ENCODE measurements around the gene GALNT2. TPM values are rescaled to one million over a fixed set of nuclear protein-coding genes. Genes with fewer than 3 reads are reported as not detected.

The GALNT2 gene
- total and polyA plus RNA-seq, 10 of the 15 experiments (the other 5 are each of a cell fraction or from before 2014, with no cell fraction given), result 0.52 to 27.7 (median 16.3) TPM

GRCh38 chr1:230265200-230266115 lies 198.4 kb downstream of the GALNT2 start:
- ChIA-PET CTCF (interaction anchor here (1.3 kb wide), 1 partner anchor 16 kb away, joined by 3 read pairs; no protein-coding TSS in a partner anchor), SMC1A (ENCODE audit: uncharacterized antibody, unreplicated experiment) (interaction anchor here (1.0 kb wide), 1 partner anchor 228 kb away, joined by 3 read pairs; no protein-coding TSS in a partner anchor), POLR2A (no interaction called here), RAD21 (ENCODE audit: unreplicated experiment) (no interaction called here)
- intact Hi-C loops (cut with micrococcal nuclease; ENCODE audit: unreplicated experiment) (no loop called here), in situ Hi-C loops (cut with MboI) (no loop called here)
- Histone ChIP-seq H2AFZ (ENCODE audit: control insufficient read depth, low read depth, low read length) (no peak overlapping the region), H3K36me3 (ENCODE audit: control insufficient read depth in 2 of 2, insufficient read depth in 2 of 2, low read length in 1 of 2) (peaks cover 0 to 19% of the 10 kb centered on the region in 2 experiments; a peak in 3 of 4 replicates), H4K20me1 (ENCODE audit: control insufficient read depth, insufficient read depth) (no peaks in the 10 kb centered on the region), H3K9me3 (replicated peaks; ENCODE audit: control insufficient read depth, insufficient read depth, low read length) (no peaks in the 10 kb centered on the region), H3K4me2 (ENCODE audit: control insufficient read depth, insufficient read depth) (no peak overlapping the region), H3K79me2 (ENCODE audit: control insufficient read depth, insufficient read depth, low read length) (no peaks in the 10 kb centered on the region), H3K4me3 (no peak overlapping the region), H3K27ac (ENCODE audit: control insufficient read depth, insufficient read depth) (no peak overlapping the region), H3K9ac (ENCODE audit: control insufficient read depth, insufficient read depth, low read length) (no peak overlapping the region), H3K27me3 (replicated peaks in 1 of 2; ENCODE audit: control insufficient read depth in 2 of 2, insufficient read depth in 2 of 2, low read length in 1 of 2) (no peaks in the 10 kb centered on the region), H3K4me1 (ENCODE audit: control insufficient read depth, insufficient read depth, low read length) (peaks cover 10% of the 10 kb centered on the region)
- BruUV-seq (replicated peaks), result no TSS peak
- ATAC-seq (no peak), FAIRE-seq (no peak), DNase-seq (ENCODE audit: low read depth, low spot score) (no peak)
- WGBS (ENCODE audit: insufficient coverage, insufficient replicate concordance, low lambda C conversion rate, missing lambda C conversion rate), result 88% methylated on average over 17 of the region's 17 CpGs
- TF ChIP-seq POLR2AphosphoS2 (IDR thresholded peaks at IDR 0.05; ENCODE audit: low read depth, low read length), result no peak
- TF ChIP-seq PAX5 (IDR thresholded peaks at IDR 0.05; ENCODE audit: borderline replicate concordance, low read depth, low read length), result peak; percentile 22; the same call in 1 of the 2 replicates
- TF ChIP-seq, protein P1, sequence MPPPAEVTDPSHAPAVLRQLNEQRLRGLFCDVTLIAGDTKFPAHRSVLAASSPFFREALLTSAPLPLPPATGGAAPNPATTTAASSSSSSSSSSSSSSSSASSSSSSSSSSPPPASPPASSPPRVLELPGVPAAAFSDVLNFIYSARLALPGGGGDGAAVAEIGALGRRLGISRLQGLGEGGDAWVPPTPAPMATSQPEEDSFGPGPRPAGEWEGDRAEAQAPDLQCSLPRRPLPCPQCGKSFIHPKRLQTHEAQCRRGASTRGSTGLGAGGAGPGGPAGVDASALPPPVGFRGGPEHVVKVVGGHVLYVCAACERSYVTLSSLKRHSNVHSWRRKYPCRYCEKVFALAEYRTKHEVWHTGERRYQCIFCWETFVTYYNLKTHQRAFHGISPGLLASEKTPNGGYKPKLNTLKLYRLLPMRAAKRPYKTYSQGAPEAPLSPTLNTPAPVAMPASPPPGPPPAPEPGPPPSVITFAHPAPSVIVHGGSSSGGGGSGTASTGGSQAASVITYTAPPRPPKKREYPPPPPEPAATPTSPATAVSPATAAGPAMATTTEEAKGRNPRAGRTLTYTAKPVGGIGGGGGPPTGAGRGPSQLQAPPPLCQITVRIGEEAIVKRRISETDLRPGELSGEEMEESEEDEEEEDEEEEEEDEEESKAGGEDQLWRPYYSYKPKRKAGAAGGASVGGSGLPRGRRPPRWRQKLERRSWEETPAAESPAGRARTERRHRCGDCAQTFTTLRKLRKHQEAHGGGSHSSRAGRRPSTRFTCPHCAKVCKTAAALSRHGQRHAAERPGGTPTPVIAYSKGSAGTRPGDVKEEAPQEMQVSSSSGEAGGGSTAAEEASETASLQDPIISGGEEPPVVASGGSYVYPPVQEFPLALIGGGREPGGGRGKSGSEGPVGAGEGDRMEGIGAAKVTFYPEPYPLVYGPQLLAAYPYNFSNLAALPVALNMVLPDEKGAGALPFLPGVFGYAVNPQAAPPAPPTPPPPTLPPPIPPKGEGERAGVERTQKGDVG (CRISPR knock-in tag; IDR thresholded peaks at IDR 0.05), result no peak
- TF ChIP-seq MYB (IDR thresholded peaks at IDR 0.05; ENCODE audit: borderline replicate concordance, low read depth, low read length), result no peak
- TF ChIP-seq, protein P2, sequence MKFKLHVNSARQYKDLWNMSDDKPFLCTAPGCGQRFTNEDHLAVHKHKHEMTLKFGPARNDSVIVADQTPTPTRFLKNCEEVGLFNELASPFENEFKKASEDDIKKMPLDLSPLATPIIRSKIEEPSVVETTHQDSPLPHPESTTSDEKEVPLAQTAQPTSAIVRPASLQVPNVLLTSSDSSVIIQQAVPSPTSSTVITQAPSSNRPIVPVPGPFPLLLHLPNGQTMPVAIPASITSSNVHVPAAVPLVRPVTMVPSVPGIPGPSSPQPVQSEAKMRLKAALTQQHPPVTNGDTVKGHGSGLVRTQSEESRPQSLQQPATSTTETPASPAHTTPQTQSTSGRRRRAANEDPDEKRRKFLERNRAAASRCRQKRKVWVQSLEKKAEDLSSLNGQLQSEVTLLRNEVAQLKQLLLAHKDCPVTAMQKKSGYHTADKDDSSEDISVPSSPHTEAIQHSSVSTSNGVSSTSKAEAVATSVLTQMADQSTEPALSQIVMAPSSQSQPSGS (IDR thresholded peaks at IDR 0.05; ENCODE audit: low read length), result no peak
